Activated naive CD8-positive, alpha-beta T cell treated with anti-CD3 and anti-CD28 coated beads, Interleukin-2, amount 50 U/mL, for 16 hours (primary cell): ENCODE results near the gene KCNJ10.

Source experiments
- DNase-seq: peaks from one replicate; pipeline ENCODE4 v3.0.0-alpha.2; 2020; ENCODE audit warnings: low read depth, low spot score

KCNJ10 gene

DNA sequence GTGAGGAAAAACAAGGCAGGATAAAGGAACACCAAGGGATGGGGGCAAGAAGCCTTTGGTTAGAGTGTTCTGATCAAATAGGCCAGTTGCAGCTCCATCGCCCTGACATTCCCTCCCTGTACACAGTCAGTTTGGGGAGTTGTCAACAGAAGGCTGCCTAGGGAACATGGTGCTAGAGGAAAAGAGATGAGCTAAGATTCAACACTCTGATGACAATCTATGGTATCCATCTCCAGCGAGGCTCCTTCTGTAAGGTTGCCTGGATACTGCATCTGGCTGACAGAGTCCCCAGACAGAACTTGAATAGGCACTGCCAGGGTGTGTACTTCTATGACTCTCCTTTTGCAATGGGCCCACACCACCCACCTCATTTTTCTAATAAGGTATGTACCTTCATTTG lies 104.7 kb downstream of the KCNJ10 start:
- DNase-seq, result no peak

GRCh38 chr1:159964144-159964543 lies 105.8 kb downstream of the KCNJ10 start:
- DNase-seq, result no peak

DNA sequence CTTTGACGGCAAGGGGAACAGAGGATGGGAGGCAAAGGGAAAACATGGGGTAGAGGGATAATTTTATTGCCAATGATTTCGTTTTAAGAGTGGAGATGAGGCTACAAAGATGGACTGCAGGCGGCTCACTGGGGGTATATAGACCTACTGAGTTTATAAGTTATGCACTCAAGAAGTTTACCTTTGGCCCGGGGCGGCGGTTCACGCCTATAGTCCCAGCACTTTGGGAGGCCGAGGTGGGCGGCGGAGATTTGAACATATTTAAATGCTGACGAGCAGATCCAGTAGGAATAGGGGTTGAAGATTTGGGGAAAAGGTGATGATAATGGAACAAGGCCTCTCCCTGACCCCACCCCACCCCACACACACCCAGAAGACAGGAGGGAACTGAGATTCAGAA lies 107.8 kb downstream of the KCNJ10 start:
- DNase-seq, result no peak

DNA sequence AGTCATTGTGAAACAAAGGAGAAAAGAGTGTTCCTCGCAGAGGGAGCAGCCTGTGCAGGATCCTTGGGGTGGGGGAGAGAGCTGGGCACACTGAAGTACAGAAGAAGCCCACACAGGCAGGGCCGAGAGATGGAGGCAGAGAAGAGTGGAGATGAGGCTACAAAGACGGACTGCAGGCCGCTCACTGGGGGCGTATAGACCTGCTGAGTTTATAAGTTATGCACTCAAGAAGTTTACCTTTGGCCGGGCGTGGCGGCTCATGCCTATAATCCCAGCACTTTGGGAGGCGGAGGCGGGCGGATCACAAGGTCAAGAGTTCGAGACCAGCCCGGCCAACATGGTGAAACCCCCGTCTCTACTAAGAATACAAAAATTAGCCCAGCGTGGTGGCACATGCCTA lies 108.3 kb downstream of the KCNJ10 start:
- DNase-seq, result no peak

GRCh38 chr1:159960721-159961381 lies 109.1 kb downstream of the KCNJ10 start:
- no peak for DNase-seq

- no peak for DNase-seq
These were observed 110.5 kb downstream of the KCNJ10 start for GRCh38 chr1:159959451-159959850.

GRCh38 chr1:159958719-159959380 lies 111.1 kb downstream of the KCNJ10 start:
- DNase-seq, result no peak

GRCh38 chr1:159957824-159958268 lies 112.1 kb downstream of the KCNJ10 start:
- DNase-seq, result no peak

DNA sequence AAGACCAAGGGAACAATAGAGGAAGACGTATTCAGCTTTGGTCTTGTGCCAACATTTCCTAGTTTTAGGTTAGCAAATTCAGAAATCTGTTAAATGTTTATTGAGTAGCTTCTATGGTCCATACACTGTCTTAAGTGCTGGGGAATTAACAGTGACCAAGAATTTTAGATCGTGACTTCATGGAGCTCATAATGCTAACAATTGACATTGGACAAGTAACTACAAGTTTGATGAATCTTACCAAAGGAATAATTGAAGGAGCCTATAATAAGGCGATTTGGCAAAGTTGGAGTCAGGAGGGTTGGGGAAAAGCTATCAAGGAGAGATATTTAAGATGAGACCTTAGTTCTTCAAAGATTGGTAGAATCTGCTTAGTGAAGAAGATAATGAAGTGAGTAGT lies 114.5 kb downstream of the KCNJ10 start:
- no peak for DNase-seq

GRCh38 chr1:159953536-159954515 lies 116.1 kb downstream of the KCNJ10 start, which contains the start of gene SLAMF9:
Gene SLAMF9 (minus strand): TSS chr1:159954237. CDS start chr1:159954137, 100 bp downstream.
- no peak for DNase-seq

GRCh38 chr1:159952932-159953331 lies 117.0 kb downstream of the KCNJ10 start:
- DNase-seq, result no peak

DNA sequence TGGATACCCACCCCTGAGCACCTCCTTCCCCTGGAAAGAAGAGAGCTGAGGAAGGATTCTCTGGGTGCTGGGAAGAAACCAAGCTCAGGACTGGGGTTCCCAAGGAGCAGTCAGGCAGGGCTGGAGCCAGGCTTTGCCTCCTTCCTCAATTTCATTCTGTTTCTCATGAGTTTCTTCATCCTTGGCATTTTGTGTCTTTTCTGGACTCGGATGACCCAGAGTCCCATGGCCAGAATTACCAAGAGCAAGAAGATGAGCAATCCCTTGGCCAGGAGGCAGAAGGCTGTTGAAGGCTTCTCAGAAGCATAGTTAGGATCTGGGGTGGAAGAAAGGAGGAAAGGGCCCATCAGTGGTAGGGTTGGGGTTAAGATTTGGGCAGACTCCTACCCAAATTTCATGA lies 118.4 kb downstream of the KCNJ10 start:
- DNase-seq, result no peak

DNA sequence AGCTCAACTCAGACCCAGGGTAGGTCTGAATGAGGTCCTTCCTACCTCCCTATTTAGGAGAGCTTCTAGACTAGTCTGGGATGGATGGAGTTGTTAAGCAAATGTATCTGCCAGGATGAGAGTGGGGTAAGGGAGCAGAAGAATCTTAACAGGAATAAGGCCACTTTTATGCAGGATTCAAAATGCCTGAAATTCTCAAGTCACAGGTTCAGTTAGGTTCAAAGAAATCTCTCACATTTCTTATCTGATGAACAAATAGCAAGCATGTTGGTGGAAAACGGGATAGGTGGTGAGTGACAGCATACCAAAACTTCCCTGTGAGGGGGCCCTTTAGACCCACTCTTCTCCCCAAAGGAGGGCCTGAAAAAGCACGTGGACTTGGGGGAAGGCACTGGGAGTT lies 118.9 kb downstream of the KCNJ10 start:
- no peak for DNase-seq

DNA sequence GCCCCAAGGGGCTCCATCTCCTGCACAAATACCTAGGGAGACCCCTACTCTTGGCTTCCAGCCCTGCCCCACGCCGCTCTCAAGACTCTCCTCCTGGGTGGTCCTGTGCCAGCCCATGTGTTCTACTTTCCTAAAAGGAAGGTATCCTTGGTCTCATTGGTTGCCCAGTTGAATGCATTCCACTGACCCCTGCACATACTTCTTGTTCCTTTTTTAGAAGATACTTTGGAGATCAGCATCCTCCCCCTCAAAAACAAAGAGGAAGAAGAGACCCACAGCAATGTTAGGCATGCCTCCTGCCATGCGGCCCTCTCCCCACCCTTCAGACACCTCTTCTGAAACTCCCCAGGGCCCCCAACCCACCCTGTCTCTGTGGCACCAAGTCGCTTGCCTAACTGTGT lies 120.0 kb downstream of the KCNJ10 start:
- DNase-seq, result no peak

DNA sequence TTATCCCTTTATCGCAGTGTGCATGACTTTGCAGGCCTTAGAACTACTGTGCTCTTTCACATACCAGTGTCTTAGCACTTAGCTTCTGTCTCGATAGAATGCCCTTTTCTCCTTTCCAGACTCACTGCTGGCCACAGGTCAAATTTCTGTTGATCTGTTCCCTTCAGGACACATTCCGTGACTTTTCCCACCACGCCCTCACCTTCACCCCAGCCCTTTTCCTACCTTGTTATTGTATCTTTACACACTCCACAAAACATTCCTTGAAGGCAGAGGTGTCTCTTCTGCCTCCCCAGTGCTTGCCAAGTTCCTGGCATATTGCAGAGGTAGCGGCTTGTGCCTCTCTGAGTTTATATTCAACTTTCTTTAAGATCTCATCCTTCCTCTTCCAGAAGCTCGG lies 120.8 kb downstream of the KCNJ10 start:
- no peak for DNase-seq
